AG04450 (cell line): ENCODE measurements around the gene CTDNEP1. TPM values are rescaled to one million over a fixed set of nuclear protein-coding genes. Genes with fewer than 3 reads are reported as not detected.

Experiments used
- CTCF ChIA-PET: fragments of 300-600, 350-600 bp; formaldehyde crosslinking; extraction: SDS; loops from one replicate; lab custom pipeline; 2022; ENCODE audit warnings: antibody characterized with exemption, inconsistent platforms; lab: Charles Lee
- POLR2A ChIA-PET: fragments of 350-600 bp; formaldehyde crosslinking; extraction: SDS; loops from one replicate; lab custom pipeline; 2021; ENCODE audit warnings: antibody characterized with exemption, inconsistent platforms; lab: Yijun Ruan, JAX
- DNase-seq: peaks from one replicate; pipeline ENCODE4 v3.0.0-alpha.2; 2011; ENCODE audit warnings: low read depth, low spot score
- H3K27ac ChIP-seq: one replicate; pipeline ENCODE4 v1.5.1; 2012; ENCODE audit warnings: low read depth, low read length, control low read depth
- H3K27me3 ChIP-seq: one replicate; pipeline ENCODE4 v1.6.0; 2012; ENCODE audit warnings: low read length; ENCODE audit not compliant: control insufficient read depth, insufficient read depth
- H3K4me3 ChIP-seq: 2 replicates; pipeline ENCODE4 v1.5.1; 2011; ENCODE audit warnings: mild to moderate bottlenecking, low read depth, low read length, control low read depth
- H3K9me3 ChIP-seq: 2 replicates; pipeline ENCODE4 v1.5.1; 2012; ENCODE audit warnings: low read length; ENCODE audit not compliant: control insufficient read depth, insufficient read depth
- CTCF ChIP-seq: IDR thresholded peaks from 2 replicates; pipeline ENCODE4 v1.5.1; 2011; ENCODE audit warnings: low read depth, low read length, control low read depth, inconsistent platforms
- polyA plus RNA-seq: library from polyadenylated mRNA; depleted of rRNA; stranded (reverse); fragments of >200 nt; gene quantifications from 2 replicates; pipeline ENCODE4 v1.2.3, GENCODE V29; 2011

The CTDNEP1 gene
- polyA plus RNA-seq, 1 experiment = 115 TPM

- Histone ChIP-seq H3K9me3 (no peaks in the 10 kb centered on the region; the same call in 1 of the 2 replicates), H3K4me3 (peak overlapping the region; percentile 40; the same call in 1 of the 2 replicates), H3K27ac (no peak overlapping the region), H3K27me3 (peaks cover 8% of the 10 kb centered on the region)
- DNase-seq = no peak
- ChIA-PET CTCF (no interaction called here), POLR2A (no interaction called here)
- no peak for TF ChIP-seq CTCF
These were observed 9.3 kb upstream of the CTDNEP1 start for GRCh38 chr17:7260651-7261378.

GRCh38 chr17:7260151-7260550 lies 8.6 kb upstream of the CTDNEP1 start:
- no peak for TF ChIP-seq CTCF

GRCh38 chr17:7259555-7259889 lies 8.0 kb upstream of the CTDNEP1 start:
- H3K4me3 ChIP-seq = no peak overlapping the region
- ChIA-PET CTCF (interaction anchor here (1.4 kb wide), 1 partner anchor 17 kb away, joined by 3 read pairs; the partner anchor contains the start of gene GABARAP), POLR2A (no interaction called here)
- TF ChIP-seq CTCF = no peak
- H3K9me3 ChIP-seq = no peaks in the 10 kb centered on the region
- peaks cover 8% of the 10 kb centered on the region for H3K27me3 ChIP-seq
- no peak for DNase-seq
- no peak overlapping the region for H3K27ac ChIP-seq

More at GRCh38 chr17:7260151-7260550, 8.6 kb upstream of the CTDNEP1 start:
- H3K4me3 ChIP-seq = no peak overlapping the region
- H3K27me3 ChIP-seq = peaks cover 8% of the 10 kb centered on the region
- POLR2A ChIA-PET = no interaction called here
- H3K9me3 ChIP-seq = no peaks in the 10 kb centered on the region
- CTCF ChIA-PET = interaction anchor here (1.4 kb wide), 1 partner anchor 18 kb away, joined by 3 read pairs; the partner anchor contains the start of gene GABARAP
- no peak for DNase-seq
- H3K27ac ChIP-seq = no peak overlapping the region

- H3K4me3 ChIP-seq = no peak overlapping the region
- no peak for DNase-seq
- CTCF ChIA-PET = interaction anchor here (1.4 kb wide), 1 partner anchor 16 kb away, joined by 3 read pairs; the partner anchor contains the start of gene GABARAP
These were observed 7.4 kb upstream of the CTDNEP1 start for GRCh38 chr17:7258731-7259554.

More at GRCh38 chr17:7258731-7259554, 7.4 kb upstream of the CTDNEP1 start:
- no peak for TF ChIP-seq CTCF
- Histone ChIP-seq H3K27ac (no peak overlapping the region), H3K27me3 (peaks cover 8% of the 10 kb centered on the region), H3K9me3 (no peaks in the 10 kb centered on the region)
- POLR2A ChIA-PET = interaction anchor here (0.7 kb wide), 1 partner anchor 12 kb away, joined by 6 read pairs; no protein-coding TSS in a partner anchor
